ENCODE results near the gene KIF1B. TPM values are rescaled to one million over a fixed set of nuclear protein-coding genes. Genes with fewer than 3 reads are reported as not detected.
"Not testable (repeated sequence)": the region's sequence is repeated elsewhere in the genome, so short reads cannot be mapped to it uniquely, and the experiment has no call there.

KIF1B gene
- total RNA-seq, 1 experiment from 2014 or later, result 57.7 TPM

DNA sequence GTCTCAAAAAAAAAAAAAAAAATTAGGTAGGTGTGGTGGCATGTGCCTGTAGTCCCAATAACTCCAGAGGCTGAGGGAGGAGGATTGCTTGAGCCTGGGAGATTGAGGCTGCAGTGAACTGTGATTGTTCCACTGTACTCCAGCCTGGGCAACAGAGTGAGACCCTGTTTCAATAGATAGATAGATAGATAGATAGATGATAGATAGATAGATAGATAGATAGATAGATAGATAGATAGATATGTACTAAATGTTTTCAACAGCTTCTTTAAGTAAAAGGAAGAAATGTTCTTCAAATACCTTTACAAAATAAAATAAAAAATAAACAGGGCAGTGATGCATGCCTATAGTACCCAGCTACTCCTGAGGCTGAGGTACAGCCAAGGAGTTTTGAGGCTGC lies 9.8 kb downstream of the KIF1B start:
- Mint-ChIP-seq H3K36me3 (ENCODE audit: insufficient read depth in 1 of 3, low read depth in 3 of 3) (peaks cover 4 to 9% (median 8%) of the 10 kb centered on the region in 3 experiments; a peak in 4 of 7 replicates), H3K9me3 (peaks cover 4 to 10% of the 10 kb centered on the region in 2 experiments), H3K4me1 (peaks cover 17 to 23% of the 10 kb centered on the region in 2 experiments), H3K27me3 (ENCODE audit: low read depth) (no peaks in the 10 kb centered on the region), H3K4me3 (no peak overlapping the region), H3K27ac (no peak overlapping the region)
- H2BK20ac ChIP-seq (ENCODE audit: low read depth, low read length, poor library complexity, severe bottlenecking), result no peak overlapping the region
- H2AK5ac ChIP-seq (ENCODE audit: insufficient read length, low read length), result no peak overlapping the region
- no peak overlapping the region for H3K4ac ChIP-seq (ENCODE audit: low read depth, low read length)
- no peaks in the 10 kb centered on the region for H3K27me3 ChIP-seq (ENCODE audit: insufficient read depth, low read length)
- no peak overlapping the region for H2AFZ ChIP-seq (ENCODE audit: low read length)
- H3K56ac ChIP-seq (ENCODE audit: insufficient read length, low read depth, low read length), result no peak overlapping the region
- H3K79me1 ChIP-seq (ENCODE audit: insufficient read depth, low read depth, low read length, poor library complexity, severe bottlenecking), result peaks cover 7% of the 10 kb centered on the region
- no peak overlapping the region for H3T11ph ChIP-seq (ENCODE audit: low read length)
- no peak overlapping the region for H3K27ac ChIP-seq (ENCODE audit: insufficient read length, low read depth, low read length)
- H3K4me1 ChIP-seq (ENCODE audit: insufficient read depth, low read length), result no peaks in the 10 kb centered on the region
- no peak for DNase-seq
- H2BK120ac ChIP-seq (ENCODE audit: low read depth, low read length, poor library complexity, severe bottlenecking), result no peak overlapping the region
- H3K18ac ChIP-seq (ENCODE audit: insufficient read length, low read depth, low read length), result no peak overlapping the region
- H2BK15ac ChIP-seq (ENCODE audit: low read depth, low read length), result no peak overlapping the region
- no peaks in the 10 kb centered on the region for H4K20me1 ChIP-seq (ENCODE audit: control insufficient read depth, insufficient read depth, insufficient read length)
- H4K5ac ChIP-seq (ENCODE audit: insufficient read length, low read depth, low read length), result no peak overlapping the region
- no peaks in the 10 kb centered on the region for H3K9me3 ChIP-seq (ENCODE audit: control insufficient read depth, low read depth, low read length)
- H3K23me2 ChIP-seq (ENCODE audit: insufficient read length, low read depth, low read length, poor library complexity, severe bottlenecking), result no peaks in the 10 kb centered on the region
- peaks cover 38% of the 10 kb centered on the region; the same call in 1 of the 2 replicates for H3K79me2 ChIP-seq (ENCODE audit: insufficient read depth, low read length)
- H3K14ac ChIP-seq (ENCODE audit: insufficient read depth, low read length), result no peak overlapping the region
- H4K8ac ChIP-seq (replicated peaks; ENCODE audit: insufficient read length, low read depth, low read length), result no peak overlapping the region
- H2BK12ac ChIP-seq (ENCODE audit: insufficient read length, low read depth, low read length), result no peak overlapping the region
- no peak overlapping the region for H3K4me2 ChIP-seq (ENCODE audit: insufficient read depth, insufficient read length, low read length)
- no peak overlapping the region for H3K9ac ChIP-seq (ENCODE audit: extremely low read depth, insufficient read length, low read length)
- TF ChIP-seq CTCF (conservative IDR thresholded peaks at IDR 0.05), result no peak
- H2BK5ac ChIP-seq (ENCODE audit: insufficient read length, low read length), result no peak overlapping the region
- H4K91ac ChIP-seq (ENCODE audit: insufficient read length, low read depth, low read length), result no peak overlapping the region
- no peak overlapping the region for H3K23ac ChIP-seq (ENCODE audit: insufficient read length, low read depth, low read length)

- Mint-ChIP-seq H3K9me3 (peaks cover 4 to 12% of the 10 kb centered on the region in 2 experiments), H3K36me3 (ENCODE audit: insufficient read depth in 1 of 3, low read depth in 3 of 3) (peaks cover 4 to 13% (median 13%) of the 10 kb centered on the region in 3 experiments; a peak in 4 of 7 replicates), H3K4me1 (peaks cover 20 to 25% of the 10 kb centered on the region in 2 experiments)
- not testable (repeated sequence) for H3K56ac ChIP-seq (ENCODE audit: insufficient read length, low read depth, low read length); H3K23ac ChIP-seq (ENCODE audit: insufficient read length, low read depth, low read length); H4K5ac ChIP-seq (ENCODE audit: insufficient read length, low read depth, low read length); H2BK15ac ChIP-seq (ENCODE audit: low read depth, low read length); H3K27ac ChIP-seq (ENCODE audit: insufficient read length, low read depth, low read length); H3K23me2 ChIP-seq (ENCODE audit: insufficient read length, low read depth, low read length, poor library complexity, severe bottlenecking); H3K79me1 ChIP-seq (ENCODE audit: insufficient read depth, low read depth, low read length, poor library complexity, severe bottlenecking); DNase-seq; H2AK5ac ChIP-seq (ENCODE audit: insufficient read length, low read length); H3K27ac Mint-ChIP-seq; H4K8ac ChIP-seq (replicated peaks; ENCODE audit: insufficient read length, low read depth, low read length); H3K9ac ChIP-seq (ENCODE audit: extremely low read depth, insufficient read length, low read length); H3K4me2 ChIP-seq (ENCODE audit: insufficient read depth, insufficient read length, low read length); H2BK120ac ChIP-seq (ENCODE audit: low read depth, low read length, poor library complexity, severe bottlenecking); H2AFZ ChIP-seq (ENCODE audit: low read length); H3K18ac ChIP-seq (ENCODE audit: insufficient read length, low read depth, low read length); H2BK12ac ChIP-seq (ENCODE audit: insufficient read length, low read depth, low read length); H3T11ph ChIP-seq (ENCODE audit: low read length); H3K27me3 Mint-ChIP-seq (ENCODE audit: low read depth); H3K27me3 ChIP-seq (ENCODE audit: insufficient read depth, low read length); H4K91ac ChIP-seq (ENCODE audit: insufficient read length, low read depth, low read length); H2BK20ac ChIP-seq (ENCODE audit: low read depth, low read length, poor library complexity, severe bottlenecking); H3K4me3 Mint-ChIP-seq; H3K4me1 ChIP-seq (ENCODE audit: insufficient read depth, low read length); H4K20me1 ChIP-seq (ENCODE audit: control insufficient read depth, insufficient read depth, insufficient read length); H3K4ac ChIP-seq (ENCODE audit: low read depth, low read length); H3K14ac ChIP-seq (ENCODE audit: insufficient read depth, low read length); H3K9me3 ChIP-seq (ENCODE audit: control insufficient read depth, low read depth, low read length); H2BK5ac ChIP-seq (ENCODE audit: insufficient read length, low read length)
- H3K79me2 ChIP-seq (ENCODE audit: insufficient read depth, low read length), result peaks cover 37% of the 10 kb centered on the region; the same call in 1 of the 2 replicates
- WGBS (ENCODE audit: extremely low coverage, insufficient read length, low lambda C conversion rate), result no CpG with 5 or more reads among the region's 6 CpGs
Observed at GRCh38 chr1:10220657-10221056, 10.3 kb downstream of the KIF1B start.
